NCI-H2227 (cell line): Measurements from ENCODE around the gene SCLY.
A peak's percentile ranks its signal among the peaks of the same experiment; 100 is the strongest.

ENCODE experiments used
- DNase-seq: peaks from one replicate; lab custom pipeline; 2025; ENCODE audit not compliant: unreplicated experiment; lab: John Stamatoyannopoulos, UW

The SCLY gene

DNA sequence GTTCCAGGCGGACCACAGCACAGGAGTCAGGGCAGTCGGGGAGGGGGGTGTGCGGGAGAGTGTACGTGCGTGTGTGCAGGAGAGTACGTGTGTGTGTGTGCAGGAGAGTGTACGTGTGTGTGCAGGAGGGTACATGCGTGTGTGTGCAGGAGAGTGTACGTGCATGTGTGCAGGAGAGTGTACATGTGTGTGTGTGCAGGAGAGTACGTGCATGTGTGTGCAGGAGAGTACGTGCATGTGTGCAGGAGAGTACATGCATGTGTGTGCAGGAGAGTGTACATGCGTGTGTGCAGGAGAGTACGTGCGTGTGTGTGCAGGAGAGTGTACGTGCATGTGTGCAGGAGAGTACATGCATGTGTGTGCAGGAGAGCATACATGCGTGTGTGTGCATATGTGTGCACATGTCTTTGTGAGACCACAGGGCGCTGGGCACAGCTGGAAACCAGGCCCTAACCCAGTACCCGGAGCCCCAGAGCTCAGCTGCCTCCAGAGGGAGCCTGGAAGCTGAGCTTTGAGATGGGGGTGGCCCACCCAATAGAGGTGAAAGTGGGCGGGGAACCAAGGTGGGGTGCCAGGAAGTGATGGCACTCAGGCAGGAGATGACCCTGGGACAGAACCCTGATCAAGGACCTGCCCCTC, 63.8 kb downstream of the SCLY start:
- no peak for DNase-seq

DNA sequence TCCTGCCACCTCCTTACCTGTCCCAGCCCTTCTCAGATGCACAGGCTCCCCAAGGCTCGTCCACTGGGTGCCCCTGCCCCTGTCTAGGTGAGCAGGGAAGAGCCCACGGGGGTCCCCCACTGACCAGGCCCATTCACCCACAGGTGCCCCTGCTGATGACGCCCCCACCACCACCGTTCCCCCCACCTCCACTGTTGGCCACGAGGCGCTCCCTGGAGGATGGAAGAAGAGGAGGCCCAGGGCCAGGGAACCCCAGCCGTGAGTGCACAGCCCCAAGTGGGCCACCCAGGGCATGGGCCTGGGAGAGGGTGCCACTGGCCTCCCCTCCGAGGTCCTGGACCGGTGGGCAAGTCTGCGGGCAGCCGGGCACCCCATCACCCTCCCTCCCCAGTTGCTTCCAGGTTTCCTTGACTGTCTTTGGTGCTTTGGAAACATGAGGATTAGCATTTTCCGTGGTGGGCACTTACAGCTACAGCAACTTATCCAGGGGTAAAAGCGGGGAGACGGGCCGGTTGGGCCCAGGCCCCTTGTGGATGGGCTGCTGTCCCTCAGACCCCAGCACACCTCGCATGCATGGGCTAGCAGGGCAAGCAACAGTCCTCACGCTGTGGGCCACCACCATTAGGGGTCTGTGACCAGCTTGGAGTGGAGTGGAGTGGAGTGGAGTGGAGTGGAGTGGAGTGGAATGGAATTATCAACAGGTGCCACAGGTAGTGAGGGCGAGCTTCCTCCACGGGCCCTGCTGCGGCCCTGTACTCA, 64.5 kb downstream of the SCLY start:
- DNase-seq: no peak

DNA sequence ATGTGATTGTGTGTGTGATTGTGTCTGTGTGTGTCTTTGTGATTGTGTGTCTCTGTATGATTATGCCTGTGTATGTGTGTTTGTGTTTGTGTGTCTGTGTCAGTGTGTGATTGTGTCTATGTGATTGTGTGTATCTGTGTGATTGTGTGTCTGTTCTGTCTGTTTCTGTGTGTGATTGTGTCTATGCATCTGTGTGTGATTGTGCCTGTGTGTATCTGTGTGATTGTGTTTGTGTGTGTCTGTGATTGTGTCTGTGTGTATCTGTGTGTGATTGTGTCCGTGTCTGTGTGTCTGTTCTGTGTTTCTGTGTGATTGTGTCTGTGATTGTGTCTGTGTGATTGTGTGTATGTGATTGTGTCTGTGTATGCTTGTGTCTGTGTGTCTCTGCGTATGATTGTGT, 65.5 kb downstream of the SCLY start:
- DNase-seq: no peak

DNA sequence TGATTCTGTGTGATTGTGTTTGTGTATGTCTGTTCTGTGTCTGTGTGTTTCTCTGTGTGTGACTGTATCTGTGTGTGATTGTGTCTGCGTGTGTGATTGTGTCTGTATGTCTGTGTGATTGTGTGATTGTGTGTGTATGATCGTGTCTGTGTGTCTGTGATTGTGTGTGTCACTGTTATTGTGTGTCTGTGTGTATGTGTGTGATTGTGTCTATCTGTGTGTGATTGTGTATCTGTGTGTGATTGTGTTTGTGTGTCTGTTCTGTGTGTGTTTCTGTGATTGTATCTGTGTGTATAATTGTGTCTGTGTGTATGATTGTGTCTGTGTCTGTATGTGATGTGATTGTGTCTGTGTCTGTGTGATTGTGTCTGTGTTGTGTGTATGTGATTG, 66.0 kb downstream of the SCLY start:
- no peak for DNase-seq

DNA sequence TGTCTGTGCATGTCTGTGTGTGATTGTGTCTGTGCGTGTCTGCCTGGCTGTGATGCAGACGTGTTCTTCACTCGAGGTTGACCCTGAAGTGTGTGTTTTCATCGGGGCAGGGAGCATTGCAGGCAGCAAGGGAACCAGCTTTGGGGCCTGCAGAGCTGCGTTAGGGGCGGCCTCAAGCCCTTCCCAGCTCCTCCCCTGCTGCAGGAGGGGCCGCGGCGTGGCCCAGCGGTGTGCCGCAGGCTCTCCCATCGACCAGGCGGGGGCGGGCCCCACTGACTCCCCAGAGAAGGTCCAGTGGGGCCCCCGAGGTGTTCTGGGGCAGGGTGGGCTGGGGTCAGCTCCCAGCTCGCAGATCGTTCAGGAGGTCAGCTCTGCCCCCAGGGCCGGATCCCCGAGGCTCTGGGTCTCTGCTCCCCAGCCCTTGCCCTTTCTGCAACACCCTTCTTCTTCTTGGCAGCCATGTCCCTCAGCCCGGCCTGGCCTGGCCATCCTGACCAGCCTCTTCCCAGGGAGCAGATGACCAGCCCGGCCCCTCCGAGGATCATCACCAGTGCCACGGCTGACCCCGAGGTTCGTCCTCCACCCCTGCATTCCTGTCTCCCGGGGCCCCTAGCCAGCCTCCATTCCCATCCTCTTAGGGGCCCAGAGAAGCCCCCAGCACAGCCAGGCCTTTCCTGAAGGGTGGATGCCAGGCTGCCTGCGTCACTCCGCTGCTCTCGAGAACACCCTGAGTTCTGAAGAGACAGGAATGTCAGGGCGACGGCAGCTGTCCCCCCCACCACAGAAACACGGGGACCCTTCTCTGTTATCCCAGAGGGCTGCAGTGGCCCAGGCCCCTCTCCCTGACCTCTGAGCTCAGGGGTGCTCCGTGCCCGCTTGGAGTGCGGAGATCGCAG, 66.6 kb downstream of the SCLY start:
- DNase-seq: peak; percentile 26

DNA sequence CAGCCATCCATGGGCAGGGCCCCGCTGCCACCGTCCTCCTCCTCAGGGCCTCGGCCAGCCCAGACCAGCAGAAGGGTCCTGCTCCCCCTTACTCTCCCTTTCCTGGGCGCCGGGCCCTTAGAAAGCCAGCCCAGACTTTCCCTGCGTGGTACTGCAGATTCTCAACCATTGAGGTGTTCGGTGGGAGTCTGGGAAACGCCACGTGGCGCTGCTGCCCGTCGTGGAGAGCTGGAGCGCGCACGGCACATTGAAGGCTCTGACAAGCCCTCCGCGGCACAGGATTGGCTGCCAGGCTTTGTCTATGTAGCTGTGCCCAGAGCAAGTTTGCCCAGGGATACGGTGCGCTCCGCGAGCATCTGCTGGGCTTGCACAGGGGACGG, 67.2 kb downstream of the SCLY start:
- DNase-seq: no peak

DNA sequence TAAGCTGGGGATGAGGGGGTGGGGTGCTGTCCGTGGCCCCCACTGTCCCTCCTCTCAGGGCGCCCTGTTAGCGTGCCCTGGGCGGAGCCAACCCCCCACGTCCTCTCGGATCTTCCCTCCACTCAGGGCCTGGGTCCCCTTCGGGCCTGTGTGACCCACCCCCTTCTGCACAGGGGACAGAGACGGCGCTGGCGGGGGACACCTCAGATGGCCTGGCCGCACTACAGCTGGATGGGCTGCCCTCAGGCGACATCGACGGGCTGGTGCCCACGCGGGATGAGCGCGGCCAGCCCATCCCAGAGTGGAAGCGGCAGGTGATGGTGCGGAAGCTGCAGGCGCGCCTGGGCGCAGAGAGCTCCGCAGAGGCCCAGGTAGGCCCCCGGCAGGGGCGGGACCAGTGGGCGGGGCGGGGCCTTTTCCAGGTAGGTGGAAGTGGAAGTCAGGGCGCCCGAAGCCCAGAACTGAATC, 67.8 kb downstream of the SCLY start:
- no peak for DNase-seq

DNA sequence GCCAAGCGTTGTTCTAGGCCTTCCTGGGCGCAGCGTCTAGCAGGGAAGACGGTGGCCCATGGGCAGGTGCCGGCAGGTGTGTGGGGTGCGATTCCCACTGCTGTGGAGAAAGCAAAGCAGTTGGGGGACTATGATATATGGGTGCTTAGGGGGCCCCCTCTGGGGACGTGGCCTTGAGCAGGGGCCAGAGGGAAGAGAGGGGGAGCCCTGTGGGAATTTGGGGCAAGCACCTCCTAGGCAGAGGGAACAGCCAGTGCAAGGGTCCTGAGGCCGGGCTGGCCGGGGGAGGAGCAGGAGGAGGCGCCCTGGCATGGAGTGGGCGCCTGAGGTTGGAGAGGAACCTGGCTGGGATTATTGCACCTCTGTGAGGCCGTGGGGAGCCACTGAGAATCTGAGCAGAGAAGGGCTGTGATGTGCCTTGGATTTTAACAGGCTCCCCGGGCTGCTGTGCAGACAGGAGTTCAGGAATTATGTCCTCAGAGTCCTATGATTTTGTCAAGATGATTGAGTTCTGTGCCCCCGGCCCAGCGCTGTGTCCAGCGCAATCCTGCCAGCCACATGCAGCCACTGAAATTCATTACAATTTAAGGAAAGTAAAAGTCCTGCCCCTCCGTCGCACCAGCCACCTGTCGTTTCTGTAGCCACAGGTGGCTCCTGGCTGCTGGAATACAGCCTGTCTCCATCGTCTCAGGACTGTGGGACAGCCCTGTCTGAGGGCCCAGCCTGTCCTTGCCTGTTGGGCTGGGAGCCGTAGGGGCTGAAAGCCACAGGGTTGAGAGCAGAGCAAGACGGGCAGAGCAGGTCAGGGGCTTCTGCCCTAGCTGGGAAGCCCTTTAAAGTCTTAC, 68.6 kb downstream of the SCLY start:
- DNase-seq: no peak

DNA sequence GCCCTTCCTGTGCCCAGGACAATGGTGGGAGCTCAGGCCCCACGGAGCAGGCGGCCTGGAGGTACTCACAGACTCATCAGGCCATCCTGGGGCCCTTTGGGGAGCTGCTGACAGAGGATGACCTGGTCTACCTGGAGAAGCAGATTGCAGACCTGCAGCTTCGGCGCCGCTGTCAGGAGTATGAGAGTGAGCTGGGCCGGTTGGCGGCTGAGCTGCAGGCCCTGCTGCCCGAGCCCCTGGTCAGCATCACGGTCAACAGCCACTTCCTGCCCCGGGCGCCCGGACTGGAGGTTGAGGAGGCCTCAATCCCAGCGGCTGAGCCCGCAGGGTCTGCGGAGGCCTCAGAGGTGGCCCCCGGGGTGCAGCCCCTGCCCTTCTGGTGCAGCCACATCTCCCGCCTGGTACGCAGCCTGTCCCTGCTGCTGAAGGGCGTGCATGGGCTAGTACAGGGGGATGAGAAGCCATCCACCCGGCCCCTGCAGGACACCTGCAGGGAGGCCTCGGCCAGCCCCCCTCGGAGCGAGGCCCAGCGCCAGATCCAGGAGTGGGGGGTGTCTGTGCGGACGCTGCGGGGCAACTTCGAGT, 69.4 kb downstream of the SCLY start:
- no peak for DNase-seq

DNA sequence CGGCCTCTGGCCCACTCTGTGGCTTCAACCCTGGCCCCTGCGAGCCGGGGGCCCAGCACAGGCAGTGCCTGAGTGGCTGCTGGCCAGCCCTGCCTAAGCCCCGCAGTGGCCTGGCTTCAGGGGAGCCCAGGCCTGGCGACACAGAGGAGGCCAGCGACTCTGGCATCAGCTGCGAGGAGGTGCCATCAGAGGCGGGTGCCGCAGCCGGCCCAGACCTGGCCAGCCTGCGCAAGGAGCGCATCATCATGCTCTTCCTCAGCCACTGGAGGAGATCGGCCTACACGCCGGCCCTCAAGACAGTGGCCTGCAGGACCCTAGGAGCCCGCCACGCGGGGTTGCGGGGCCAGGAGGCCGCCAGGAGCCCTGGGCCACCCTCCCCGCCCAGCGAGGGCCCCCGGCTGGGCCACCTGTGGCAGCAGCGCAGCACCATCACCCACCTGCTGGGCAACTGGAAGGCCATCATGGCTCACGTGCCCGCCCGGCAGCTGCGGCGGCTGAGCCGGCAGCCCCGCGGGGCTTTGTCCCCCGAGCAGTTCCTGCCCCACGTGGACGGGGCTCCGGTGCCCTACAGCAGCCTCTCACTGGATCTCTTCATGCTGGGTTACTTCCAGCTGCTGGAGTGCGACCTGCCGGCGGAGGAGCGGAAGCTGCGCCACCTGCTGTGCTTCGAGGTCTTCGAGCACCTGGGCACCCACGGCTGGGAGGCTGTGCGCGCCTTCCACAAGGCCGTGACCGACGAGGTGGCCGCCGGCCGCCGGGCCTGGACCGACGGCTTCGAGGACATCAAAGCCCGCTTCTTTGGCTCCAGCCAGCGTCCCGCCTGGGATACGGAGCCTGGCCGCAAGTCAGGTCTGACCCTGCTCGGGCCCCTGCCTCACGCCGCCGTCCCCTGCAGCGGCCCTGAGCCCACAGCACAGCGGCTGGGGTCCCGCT, 70.2 kb downstream of the SCLY start:
- no peak for DNase-seq

DNA sequence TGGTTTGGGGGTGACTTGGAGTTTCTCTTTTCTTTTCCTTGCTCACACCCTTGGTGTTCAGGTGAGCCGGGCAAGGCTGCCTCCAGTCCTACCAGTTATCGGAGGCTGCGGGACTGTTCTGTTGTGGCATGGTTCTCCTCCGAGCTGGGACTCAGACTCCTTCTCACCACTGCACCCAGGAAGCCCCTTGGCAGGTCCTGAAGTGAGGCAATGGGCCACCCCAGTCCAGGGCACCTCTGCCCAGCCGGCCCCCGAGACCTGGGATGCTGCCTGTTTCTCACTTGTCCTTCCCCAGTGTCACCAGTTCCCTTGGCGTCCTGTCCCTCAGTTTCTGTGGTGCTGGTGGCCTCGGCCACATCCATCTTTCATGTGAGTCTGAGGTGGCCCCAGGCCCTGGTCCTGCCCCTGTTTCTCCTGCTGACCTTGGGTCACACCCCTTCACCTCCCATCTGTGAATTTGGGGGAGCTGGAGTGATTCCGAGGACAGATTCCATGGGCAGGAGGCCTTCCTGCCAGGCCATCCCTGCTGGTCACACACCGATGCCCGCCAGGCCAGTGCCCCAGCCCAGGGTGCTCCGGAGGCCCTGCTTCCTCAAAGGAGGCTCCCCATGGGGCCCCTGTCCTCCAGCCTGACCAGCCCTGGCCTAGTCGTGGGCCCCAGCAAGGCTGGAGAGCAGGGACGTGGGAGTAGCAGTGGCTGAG, 71.1 kb downstream of the SCLY start:
- no peak for DNase-seq

DNA sequence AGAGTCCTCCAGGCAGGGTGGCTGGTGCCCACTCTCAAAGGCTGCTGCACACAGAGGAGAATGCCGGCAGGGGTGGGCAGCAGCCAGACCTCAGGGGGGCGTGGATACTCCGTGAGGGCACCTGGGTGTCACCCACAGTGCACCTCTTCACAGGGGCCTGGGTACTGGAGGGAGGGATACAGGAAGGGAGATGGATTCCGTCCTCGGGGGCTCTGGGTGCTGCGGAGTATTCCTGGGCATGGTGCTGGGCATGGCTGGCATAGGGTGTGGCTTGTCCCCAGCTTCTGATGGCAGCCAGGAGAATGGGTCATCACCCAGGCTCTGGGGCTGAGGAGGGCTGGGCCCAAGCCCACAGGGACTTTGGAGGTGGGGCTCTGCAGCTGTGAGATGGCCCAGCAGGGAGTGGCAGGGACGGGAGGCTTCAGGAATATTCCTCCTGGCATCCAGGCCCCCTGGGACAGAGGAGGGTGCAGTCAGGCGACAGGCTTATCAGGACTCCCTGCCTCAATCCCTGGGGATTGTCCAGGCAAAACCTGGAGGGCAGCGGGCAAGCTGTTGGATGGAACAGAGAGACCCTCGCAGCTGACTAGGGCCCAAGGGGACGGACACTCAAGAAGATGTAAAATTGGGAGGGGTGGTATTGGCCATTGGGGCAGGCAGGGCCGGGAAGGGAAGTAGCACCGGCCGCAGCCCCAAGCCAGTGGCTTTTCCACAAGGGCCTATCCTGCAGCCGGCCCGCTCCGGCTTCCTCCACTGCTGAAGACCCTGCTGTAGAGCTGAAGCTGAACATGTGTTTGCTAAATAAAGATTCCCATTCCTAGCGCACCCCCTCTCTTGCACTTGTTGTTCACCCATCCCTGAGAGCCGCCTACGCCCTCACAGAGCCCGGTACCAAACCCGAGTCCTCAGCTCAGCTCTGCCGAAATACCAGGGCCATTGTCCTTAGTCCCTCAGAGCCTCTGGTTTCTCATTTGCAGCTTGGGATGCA, 72.0 kb downstream of the SCLY start:
- no peak for DNase-seq

DNA sequence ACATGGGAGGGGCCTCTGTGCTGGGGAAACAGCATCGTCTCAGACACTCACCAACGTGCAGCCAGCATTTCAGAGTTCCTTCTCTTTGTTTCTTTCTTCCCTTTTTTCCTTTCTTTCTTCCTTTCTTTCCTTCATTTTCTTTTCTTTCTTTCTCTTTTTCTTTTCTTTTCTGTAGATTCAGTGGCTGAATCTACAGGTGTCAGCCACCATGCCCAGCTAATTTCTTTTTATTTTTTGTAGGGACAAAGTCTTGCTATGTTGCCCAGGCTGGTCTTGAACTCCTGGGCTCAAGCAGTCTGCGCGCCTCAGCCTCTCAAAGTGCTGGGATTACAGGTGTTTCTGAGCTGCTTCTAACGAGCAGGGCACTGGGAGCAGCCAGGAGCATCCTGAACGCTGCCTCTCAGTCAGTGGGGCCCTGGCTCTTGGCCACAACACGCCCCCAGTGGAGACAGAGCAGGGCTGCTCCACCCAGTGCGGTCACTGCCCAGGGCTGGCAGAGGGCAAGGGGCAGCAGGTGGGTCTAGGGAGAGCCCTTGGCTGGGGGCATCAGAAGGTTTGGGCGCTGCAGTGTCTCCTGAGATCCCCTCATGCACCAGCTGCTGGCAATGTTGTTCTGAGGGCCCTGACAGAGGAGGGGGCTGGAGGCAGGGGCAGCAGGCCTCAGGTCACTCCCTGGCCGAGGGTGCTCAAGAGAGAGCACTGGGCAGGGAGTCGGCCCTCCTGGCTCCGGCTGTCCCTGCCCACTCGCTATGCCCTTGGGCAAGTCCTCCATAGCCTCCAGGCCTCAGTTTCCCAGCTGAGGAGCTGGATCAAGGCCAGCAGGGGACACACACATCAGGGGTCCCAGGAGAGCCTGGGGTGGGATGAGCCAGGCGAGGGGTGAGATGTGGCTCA, 72.9 kb downstream of the SCLY start:
- no peak for DNase-seq

DNA sequence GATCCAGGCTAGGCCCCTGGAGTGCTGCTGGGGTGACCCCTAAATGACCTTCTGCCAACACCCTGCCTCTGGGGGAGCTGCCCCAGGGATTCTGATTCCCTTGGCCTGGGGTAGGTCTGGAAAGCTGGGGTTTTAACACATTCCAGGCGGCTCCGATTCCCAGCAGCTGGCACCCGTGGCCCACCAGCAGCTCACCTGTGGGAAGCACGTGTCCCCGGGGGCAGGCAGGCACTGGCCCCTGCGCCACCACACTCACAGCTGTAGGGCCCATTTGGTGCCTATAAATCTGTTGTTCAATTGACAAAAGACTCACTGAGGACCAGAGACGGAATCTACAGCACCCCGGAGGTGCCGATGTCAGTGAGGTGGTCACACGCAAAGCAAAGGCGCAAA, 73.6 kb downstream of the SCLY start:
- DNase-seq: no peak

DNA sequence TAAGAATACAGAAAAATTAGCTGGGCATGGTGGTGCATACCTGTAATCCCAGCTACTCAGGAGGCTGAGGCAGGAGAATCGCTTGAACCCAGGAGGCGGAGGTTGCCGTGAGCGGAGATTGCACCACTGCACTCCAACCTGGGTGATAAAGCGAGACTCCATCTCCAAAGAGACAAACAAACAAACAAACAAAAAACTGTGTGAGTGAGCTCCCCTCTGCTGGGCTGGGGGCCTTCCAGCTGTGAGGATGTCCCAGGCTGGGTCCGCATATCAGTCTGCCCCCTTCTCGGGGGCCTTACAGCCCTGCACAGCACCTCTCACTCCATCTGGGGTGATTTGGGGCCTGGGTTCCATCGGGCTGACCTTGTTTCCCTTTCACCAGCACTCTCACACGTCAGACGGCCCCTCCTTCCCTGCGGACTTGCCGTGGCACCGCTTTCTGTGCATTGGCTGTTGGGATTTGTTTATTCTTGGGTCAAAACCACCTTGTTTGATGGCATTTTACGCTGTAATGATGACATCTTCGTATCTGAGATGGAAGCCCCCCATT, 74.9 kb downstream of the SCLY start:
- no peak for DNase-seq

DNA sequence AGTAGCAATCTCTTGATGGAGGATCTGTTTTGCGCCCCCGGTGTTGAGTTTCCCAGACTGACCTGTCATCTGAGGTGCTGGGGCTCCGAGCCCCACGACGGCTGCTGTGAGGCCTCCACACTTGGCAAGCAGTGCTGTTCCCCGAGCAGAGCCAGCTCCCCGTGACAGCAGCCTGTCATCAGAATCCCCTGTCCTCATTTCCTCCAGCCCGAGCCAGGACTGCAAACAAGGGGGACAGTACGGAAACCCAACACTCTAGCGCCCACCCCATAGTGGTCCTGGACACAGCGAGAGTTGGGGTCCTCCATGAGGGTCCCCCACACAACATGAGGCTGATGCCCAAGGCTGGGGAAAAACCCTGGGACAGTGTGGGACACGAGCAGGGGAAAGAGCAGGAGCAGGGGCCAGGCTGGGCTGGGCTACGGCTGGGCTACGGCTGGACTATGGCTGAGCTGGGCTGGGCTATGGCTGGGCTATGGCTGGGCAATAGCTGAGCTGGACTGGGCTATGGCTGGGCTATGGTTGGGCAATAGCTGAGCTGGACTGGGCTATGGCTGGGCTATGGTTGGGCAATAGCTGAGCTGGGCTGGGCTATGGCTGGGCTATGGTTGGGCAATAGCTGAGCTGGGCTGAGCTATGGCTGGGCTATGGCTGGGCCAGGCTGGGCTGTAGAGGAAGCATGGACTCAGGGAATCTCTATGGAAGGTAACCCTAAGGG, 76.2 kb downstream of the SCLY start:
- DNase-seq: no peak
